Ascending aorta (tissue), 2 donors: ENCODE measurements around the gene OR11H7. TPM values are rescaled to one million over a fixed set of nuclear protein-coding genes. Genes with fewer than 3 reads are reported as not detected.
"Not testable (repeated sequence)": the region's sequence is repeated elsewhere in the genome, so short reads cannot be mapped to it uniquely, and the experiment has no call there.

Experiments used
- DNase-seq, 2 donors: peaks; one replicate each; pipeline ENCODE4 v3.0.0-alpha.2; 2019; ENCODE audit warnings: low spot score in 2 of 2
- H3K27ac ChIP-seq, 2 donors: fragments of 200-600 bp; sonication (generic); one replicate each; pipeline ENCODE4 v1.5.1; 2016 to 2017; ENCODE audit warnings: mild to moderate bottlenecking in 1 of 2
- H3K27me3 ChIP-seq: fragments of 200-600 bp; sonication (generic); one replicate; pipeline ENCODE4 v1.5.1; 2017
- H3K36me3 ChIP-seq, 2 donors: fragments of 200-600 bp; sonication (generic); one replicate each; pipeline ENCODE4 v1.5.1; 2016
- H3K4me1 ChIP-seq, 2 donors: fragments of 200-600 bp; sonication (generic); one replicate each; pipeline ENCODE4 v1.5.1; 2016 to 2017; ENCODE audit warnings: mild to moderate bottlenecking in 1 of 2
- H3K4me3 ChIP-seq, 2 donors: fragments of 200-600 bp; sonication (generic); one replicate each; pipeline ENCODE4 v1.5.1; 2016 to 2017; ENCODE audit warnings: mild to moderate bottlenecking in 1 of 2
- H3K9me3 ChIP-seq, 2 donors: fragments of 200-600 bp; sonication (generic); one replicate each; pipeline ENCODE4 v1.5.1; 2016
- intact Hi-C: fragments of 100-400 bp; cut with DNase I; formaldehyde crosslinking; loops from one replicate; pipeline ENCODE4 v1.15.1; 2023
- total RNA-seq: library from RNA; depleted of rRNA; stranded (reverse); fragments of >200 nt; gene quantifications from one replicate; pipeline ENCODE4 v1.1.0, GENCODE V29; 2016
- TF ChIP-seq, protein P1 (sequence below), 3 experiments: fragments of 200-600 bp in 2 of 3; fragments of 450-650 bp in 1 of 3; sonication (generic) in 2 of 3; IDR thresholded peaks; one replicate each; pipeline ENCODE4 v1.5.1; 2016 to 2019; ENCODE audit warnings: antibody characterized with exemption in 3 of 3, mild to moderate bottlenecking in 1 of 3, moderate library complexity in 1 of 3

OR11H7 gene
- total RNA-seq, 1 donor from 2014 or later = not detected

DNA sequence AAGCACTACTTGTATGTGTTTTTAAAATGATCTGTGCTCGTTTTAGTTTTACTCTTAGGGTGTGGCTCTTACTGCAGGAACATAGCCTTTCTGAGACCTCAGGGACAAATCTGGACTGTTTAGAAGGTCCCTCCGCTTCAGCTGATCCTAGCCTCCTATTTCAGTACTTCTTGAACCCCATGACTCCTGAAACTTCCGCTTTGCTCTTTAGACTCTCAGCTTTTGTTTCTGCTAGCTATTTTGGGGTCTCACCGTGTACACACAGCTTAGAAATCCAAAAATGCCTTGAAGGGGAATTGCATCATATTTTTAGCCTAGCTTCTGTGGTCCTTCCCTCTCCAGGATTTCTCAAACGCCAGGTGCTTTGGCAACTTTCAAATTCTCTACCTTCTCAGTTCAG lies 29.8 kb upstream of the OR11H7 start:
- no peak overlapping the region for H3K27ac ChIP-seq
- H3K4me3 ChIP-seq = no peak overlapping the region
- intact Hi-C loops = no loop called here
- DNase-seq = no peak
- no peaks in the 10 kb centered on the region for H3K9me3 ChIP-seq
- H3K27me3 ChIP-seq = no peaks in the 10 kb centered on the region
- TF ChIP-seq, protein P1, sequence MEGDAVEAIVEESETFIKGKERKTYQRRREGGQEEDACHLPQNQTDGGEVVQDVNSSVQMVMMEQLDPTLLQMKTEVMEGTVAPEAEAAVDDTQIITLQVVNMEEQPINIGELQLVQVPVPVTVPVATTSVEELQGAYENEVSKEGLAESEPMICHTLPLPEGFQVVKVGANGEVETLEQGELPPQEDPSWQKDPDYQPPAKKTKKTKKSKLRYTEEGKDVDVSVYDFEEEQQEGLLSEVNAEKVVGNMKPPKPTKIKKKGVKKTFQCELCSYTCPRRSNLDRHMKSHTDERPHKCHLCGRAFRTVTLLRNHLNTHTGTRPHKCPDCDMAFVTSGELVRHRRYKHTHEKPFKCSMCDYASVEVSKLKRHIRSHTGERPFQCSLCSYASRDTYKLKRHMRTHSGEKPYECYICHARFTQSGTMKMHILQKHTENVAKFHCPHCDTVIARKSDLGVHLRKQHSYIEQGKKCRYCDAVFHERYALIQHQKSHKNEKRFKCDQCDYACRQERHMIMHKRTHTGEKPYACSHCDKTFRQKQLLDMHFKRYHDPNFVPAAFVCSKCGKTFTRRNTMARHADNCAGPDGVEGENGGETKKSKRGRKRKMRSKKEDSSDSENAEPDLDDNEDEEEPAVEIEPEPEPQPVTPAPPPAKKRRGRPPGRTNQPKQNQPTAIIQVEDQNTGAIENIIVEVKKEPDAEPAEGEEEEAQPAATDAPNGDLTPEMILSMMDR (IDR thresholded peaks at IDR 0.05) = no peak
- no peaks in the 10 kb centered on the region for H3K36me3 ChIP-seq
- H3K4me1 ChIP-seq = no peaks in the 10 kb centered on the region

DNA sequence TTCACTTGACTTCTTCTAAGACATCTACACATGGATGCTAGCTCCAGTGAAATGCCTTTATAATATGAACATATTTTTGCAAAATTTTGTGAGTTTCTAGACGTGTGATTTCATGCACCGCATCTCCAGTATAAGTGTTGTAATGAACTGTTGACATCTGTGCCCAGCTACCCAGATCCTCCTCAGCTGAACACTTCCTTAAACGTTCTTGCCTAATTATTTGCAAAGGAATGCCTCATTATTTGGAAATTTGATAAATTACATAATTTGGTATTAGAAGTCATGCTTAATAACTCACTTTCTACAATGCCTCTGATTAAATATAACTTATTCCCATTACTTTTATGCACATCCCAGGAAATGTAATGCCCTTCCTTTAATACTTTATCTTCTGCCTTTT lies 24.1 kb upstream of the OR11H7 start:
- intact Hi-C loops = no loop called here
- DNase-seq = no peak
- TF ChIP-seq, protein P1 (IDR thresholded peaks at IDR 0.05) = no peak
- no peaks in the 10 kb centered on the region for H3K36me3 ChIP-seq
- no peak overlapping the region for H3K4me3 ChIP-seq
- no peak overlapping the region for H3K27ac ChIP-seq
- H3K27me3 ChIP-seq = no peaks in the 10 kb centered on the region
- H3K9me3 ChIP-seq = no peaks in the 10 kb centered on the region
- no peaks in the 10 kb centered on the region for H3K4me1 ChIP-seq

DNA sequence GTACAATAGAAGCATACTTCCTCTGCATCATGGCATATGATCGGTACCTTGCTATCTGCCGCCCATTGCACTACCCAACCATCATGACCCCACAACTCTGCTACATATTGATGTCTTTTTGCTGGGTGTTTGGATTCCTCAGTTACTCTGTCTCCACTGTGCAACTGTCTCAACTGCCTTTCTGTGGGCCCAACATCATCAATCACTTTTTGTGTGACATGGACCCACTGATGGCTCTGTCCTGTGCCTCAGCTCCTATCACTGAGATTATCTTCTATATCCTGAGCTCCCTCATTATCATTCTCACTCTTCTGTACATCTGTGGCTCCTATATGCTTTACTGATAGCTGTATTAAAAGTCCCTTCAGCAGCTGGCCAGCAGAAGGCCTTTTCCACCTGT lies 19.2 kb upstream of the OR11H7 start:
- H3K4me1 ChIP-seq = no peaks in the 10 kb centered on the region
- TF ChIP-seq, protein P1 (IDR thresholded peaks at IDR 0.05) = no peak
- no peak overlapping the region for H3K27ac ChIP-seq
- no peaks in the 10 kb centered on the region for H3K27me3 ChIP-seq
- no peaks in the 10 kb centered on the region for H3K36me3 ChIP-seq
- no peak for DNase-seq
- intact Hi-C loops = no loop called here
- no peaks in the 10 kb centered on the region for H3K9me3 ChIP-seq
- no peak overlapping the region for H3K4me3 ChIP-seq

DNA sequence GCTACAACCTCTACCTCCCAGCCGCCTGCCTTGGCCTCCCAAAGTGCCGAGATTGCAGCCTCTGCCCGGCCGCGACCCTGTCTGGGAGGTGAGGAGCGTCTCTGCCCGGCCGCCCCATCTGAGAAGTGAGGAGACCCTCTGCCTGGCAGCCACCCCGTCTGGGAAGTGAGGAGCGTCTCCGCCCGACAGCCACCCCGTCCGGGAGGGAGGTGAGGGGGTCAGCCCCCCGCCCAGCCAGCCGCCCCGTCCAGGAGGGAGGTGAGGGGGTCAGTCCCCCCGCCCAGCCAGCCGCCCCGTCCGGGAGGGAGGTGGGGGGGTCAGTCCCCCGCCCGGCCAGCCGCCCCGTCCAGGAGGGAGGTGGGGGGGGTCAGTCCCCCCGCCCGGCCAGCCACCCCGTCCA lies 16.4 kb upstream of the OR11H7 start:
- H3K9me3 ChIP-seq, H3K27me3 ChIP-seq, H3K27ac ChIP-seq, DNase-seq, intact Hi-C loops, H3K4me3 ChIP-seq, H3K4me1 ChIP-seq, H3K36me3 ChIP-seq: not testable (repeated sequence)

DNA sequence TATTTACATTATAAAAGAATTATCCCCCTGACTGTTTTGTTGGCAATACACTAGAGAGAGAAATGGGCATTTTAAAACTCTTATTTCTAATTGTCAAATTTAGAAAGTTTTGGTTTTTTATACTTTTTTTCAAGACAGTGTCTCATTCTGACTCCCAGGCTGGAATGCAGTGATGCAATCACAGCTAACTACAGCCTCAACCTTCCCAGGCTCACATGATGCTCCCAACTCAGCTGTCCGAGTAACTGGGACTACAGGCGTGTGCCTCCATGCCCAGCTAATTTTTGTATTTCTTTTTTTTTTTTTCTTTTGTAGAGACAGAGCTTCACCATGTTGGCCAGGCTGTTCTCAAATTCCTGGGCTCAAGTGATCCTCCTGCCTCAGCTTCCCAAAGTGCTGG lies 13.6 kb upstream of the OR11H7 start:
- Histone ChIP-seq H3K27me3 (no peaks in the 10 kb centered on the region), H3K4me3 (no peak overlapping the region), H3K27ac (no peak overlapping the region), H3K36me3 (no peaks in the 10 kb centered on the region), H3K4me1 (no peaks in the 10 kb centered on the region), H3K9me3 (no peaks in the 10 kb centered on the region)
- intact Hi-C loops = no loop called here
- DNase-seq = no peak
- TF ChIP-seq, protein P1 (IDR thresholded peaks at IDR 0.05) = no peak

DNA sequence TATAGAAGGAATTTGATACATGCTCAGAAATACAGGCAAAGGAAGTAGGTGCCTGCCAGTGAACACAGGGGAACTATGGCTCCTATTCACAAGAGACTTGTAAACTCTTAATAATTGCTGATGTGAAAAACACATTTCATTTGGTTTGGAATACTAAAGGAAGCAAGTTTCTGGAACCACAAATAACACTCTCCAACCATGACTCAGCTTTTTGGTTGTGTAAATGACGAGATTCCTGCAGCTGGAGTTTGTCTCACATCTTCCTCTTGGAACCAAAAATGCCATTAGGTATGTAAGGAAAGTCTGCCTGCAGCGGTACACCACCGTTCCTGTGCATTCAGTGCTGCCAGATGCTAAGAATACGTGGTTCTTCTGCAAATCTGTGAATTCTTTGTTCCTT lies 9.7 kb upstream of the OR11H7 start:
- no peak for DNase-seq
- no peaks in the 10 kb centered on the region for H3K27me3 ChIP-seq
- intact Hi-C loops = no loop called here
- TF ChIP-seq, protein P1 (IDR thresholded peaks at IDR 0.05) = no peak
- H3K4me3 ChIP-seq = no peak overlapping the region
- H3K36me3 ChIP-seq = no peaks in the 10 kb centered on the region
- no peak overlapping the region for H3K27ac ChIP-seq
- H3K4me1 ChIP-seq = no peaks in the 10 kb centered on the region
- H3K9me3 ChIP-seq = no peaks in the 10 kb centered on the region
